Activated naive CD4-positive, alpha-beta T cell treated with Interleukin-2 at 50 U/mL for 16 hours (primary cell): ENCODE data around the gene SLC2A9.
"Not testable (repeated sequence)": the region's sequence is repeated elsewhere in the genome, so short reads cannot be mapped to it uniquely, and the experiment has no call there.

Experiments used
- DNase-seq: peaks from one replicate; pipeline ENCODE4 v3.0.0-alpha.2; 2020

SLC2A9 gene

DNA sequence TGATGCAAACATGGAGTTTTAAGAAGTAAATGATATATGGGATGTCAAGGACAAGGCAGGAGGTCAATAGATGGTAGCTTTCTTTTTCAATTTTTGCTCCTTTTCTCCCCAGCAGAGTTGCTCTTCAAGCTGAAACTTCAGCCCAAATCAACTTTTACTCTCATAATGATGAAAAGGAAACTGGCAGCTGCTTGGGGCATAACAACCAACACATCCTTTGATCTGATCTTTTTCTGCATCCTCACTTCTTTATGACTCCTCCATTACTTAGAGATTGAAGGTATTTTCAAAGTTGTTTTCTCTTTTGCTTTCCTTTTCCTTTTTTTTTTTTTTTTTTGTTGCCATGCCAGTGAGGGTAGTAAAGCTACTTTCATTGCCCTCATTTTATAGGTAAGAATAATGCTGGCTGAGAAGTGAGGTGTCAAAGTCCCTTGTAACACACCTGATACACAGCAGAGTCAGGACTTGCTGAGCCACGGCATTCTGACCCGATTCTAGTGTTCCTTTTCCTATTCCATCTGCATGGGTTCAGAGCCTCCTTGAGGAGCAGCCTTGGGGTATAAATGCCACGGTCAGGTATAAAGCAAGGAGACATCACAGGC lies 26.9 kb downstream of the SLC2A9 start:
- no peak for DNase-seq

DNA sequence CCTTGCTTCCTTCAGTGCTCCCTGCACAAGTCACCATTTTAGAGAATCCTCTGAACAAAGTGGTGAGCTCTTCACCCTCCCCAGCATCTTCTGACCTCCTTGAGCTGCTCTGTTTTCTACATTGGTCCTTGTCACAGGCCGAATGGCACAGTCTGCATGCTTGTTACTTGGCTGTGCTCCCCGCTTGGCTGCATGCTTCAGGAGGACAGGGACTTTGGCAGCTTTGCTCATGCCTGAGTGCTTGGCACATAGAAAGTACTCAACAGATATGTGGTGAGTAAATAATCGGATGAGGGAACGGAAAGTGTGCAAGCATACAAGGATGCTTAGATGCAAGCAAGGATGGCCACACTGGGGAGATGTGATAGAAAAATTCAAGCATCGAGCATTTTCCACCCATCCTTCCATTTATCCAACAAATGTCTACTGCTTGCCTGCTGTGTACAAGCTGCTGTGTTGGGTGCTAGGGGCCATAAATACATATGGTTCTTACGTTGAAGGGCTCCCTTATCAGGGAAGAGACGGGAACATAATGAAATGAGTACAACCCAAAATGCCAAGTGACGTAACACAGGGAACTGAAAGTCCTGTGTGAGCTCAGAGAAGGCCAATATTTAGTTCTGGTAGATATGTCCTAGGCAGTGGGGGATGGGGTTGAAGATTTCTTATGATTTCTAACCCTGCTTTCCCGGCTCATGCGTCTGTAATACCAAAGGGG lies 31.2 kb downstream of the SLC2A9 start:
- no peak for DNase-seq

DNA sequence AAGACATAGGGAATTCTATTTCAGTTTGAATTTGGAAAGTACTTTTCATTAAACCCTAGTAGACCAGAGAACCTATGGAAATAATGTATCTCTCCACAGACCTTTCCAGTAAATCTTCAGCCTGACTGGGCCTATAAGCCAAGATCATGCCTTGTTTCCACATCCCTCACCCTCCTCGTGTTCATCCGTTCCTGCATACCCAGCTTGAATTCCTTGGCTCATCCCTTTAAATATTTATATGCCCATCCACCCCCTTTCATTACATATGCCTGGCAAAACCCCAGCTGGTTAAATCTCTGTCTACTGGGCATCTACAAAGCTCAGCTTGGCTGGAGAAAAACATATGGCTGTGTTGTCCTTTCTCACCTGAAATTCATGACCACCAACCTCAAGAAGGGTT lies 32.4 kb downstream of the SLC2A9 start:
- DNase-seq: no peak

DNA sequence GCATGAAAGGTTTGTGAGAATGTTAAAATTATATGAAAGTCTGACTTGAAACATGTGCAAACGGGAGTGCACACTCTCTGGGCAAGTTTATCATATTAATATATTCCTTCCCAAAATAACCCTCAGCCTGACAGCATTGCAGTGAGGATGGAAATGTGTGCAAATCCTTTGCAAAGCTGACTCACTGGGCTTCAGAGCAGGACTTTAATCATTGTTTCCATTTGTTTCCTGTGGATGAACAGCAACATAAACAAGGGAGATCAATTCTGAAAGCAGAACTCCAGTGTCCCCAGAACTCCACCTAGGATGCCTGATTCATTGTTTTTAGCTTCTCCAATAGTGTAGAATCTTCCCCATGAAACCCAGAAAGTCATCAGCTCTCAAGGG lies 32.9 kb downstream of the SLC2A9 start:
- no peak for DNase-seq

DNA sequence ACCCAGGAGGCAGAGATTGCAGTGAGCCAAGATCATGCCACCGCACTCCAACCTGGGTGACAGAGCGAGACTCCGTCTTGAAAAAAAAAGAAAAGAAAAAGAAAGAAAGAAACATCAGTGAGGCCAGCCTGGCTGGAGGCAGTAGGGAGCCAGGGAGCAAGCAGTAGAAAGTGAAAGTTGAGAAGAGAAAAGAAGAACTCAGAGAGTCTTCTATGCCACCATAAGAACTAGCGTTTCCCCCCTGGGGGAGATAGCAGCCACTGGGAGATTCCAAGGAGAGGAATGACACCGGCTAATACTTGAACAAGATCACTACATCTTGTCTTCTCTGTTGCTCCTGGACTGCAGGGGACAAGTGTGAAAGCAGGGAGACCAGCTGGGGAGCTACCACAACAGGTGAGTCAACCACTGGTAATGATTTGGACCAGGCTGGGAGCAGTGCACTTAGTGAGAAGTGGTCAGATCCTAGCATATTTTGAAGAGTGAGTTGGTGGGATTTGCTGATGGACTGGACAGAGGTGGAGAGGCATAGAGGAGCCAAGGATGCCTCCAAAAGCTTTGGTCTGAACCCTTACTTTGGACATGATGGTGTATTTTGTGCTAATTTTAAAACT lies 33.4 kb downstream of the SLC2A9 start:
- no peak for DNase-seq

DNA sequence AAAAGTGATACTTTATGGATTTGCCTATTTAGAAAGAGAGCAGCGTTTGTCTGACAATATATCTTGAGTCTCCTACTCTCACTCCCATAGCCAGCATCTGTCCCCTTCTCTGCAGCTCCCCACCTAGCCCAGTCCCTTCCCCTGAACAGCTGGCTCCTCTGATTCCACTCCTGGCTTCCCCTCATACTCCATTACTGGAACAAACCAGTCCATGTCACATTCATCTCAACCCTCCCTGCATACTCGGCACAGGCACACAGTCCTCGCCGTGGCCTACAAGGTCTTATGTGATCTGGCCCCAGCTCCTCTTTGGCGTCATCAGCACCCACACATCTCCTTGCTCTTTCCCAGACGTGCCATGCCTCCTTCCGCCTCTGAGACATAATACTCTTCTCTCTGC lies 36.7 kb downstream of the SLC2A9 start:
- DNase-seq: no peak

DNA sequence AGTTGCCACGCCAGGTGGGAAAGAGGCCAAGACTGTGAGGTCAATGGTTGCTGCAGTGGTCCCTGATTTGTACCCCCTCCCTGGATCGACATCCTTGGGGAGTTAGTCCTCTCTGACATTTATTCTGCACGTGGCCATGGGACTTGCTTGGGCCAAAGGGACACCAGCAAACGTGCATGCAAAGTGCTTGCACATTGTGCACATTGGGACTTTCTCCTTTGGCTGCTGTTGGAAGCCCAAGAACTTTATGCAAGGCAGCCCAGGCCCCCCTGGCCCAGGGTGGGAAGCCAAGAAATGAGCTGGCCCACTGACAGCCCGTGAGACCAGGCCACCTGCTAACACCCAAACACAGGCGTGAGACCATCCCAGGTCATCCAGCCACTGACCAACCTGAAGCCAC lies 38.1 kb downstream of the SLC2A9 start:
- no peak for DNase-seq

DNA sequence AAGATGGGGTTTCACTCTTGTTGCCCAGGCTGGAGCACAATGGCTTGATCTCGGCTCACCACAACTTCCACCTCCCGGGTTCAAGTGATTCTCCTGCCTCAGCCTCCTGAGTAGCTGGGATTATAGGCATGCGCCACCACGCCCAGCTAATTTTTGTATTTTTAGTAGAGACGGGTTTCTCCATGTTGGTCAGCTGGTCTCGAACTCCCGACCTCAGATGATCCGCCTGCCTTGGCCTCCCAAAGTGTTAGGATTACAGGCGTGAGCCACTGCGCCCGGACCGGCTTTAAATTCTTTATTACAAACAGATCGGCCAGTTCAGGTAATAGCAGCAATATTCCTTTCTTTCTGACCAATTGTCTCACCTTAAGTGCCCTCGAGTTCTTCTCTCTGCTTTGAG lies 39.4 kb downstream of the SLC2A9 start:
- not testable (repeated sequence) for DNase-seq

DNA sequence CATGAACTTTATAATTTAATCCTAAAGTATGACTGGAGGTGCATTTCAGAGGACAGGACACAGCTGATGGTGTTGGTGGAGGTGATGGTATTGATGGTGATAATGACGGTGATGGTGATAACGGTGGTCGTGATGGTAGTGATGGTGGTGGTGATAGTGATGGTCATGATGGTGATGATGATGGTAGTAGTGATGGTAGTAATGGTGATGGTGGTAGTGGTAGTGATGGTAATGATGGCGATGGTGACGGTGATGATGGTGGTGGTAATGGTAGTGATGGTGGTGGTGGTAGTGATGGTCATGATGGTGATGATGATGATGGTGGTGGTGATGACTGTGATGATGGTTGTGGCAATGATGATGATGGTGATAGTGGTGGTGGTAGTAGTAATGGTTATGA lies 40.4 kb downstream of the SLC2A9 start:
- DNase-seq: no peak

DNA sequence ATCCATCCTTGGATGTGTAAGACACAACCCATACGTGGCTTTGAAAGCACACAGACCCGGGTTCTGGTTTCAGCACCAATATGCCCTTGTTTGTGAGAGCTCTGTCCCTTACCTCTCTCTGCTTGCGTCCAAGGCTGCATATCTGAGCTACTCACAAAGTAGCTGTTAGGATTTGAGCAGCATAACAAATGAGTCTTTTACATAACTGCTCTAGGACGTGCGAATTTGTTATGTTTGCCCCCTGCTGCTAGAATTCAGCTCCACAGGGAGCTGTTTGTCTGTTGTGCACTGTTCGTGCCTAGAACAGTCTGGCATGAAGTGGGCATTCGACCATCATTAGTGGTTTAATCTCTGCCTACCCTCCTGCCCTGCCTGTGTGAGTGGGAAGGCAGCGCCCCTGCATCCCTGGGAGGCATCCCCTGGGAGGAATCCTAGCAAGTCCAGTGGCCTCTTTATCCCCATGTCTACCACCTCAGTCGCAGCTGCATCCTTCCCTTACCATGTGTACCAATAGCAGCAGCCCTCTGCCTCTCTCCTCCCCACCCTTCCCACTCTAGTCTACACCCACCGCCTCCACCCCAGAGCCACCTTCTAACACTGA lies 42.1 kb downstream of the SLC2A9 start:
- DNase-seq: no peak

DNA sequence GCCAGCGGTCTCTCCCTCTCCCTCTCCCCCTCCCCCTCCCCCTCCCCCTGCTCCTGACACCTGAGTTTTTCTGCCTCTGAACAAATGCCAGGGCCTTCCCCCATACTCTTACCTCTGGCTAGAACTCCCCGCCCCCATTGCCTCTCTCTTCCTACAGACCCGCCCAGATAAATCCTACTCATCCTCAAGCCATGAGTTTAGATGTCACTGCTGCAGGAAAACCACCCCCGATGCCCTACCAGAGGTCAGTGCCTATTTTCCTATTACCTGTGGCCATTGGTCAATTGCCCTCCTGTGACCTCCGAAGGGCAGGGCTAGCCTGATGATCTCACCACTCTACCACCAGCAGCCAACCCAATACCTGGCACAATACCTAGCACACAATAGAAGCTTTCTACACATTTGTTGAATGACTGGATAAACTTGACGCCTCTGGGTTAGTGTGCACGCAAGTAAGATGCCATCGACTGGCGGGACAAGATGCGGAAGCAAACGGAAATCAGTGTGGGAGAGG lies 43.7 kb downstream of the SLC2A9 start:
- DNase-seq: no peak

DNA sequence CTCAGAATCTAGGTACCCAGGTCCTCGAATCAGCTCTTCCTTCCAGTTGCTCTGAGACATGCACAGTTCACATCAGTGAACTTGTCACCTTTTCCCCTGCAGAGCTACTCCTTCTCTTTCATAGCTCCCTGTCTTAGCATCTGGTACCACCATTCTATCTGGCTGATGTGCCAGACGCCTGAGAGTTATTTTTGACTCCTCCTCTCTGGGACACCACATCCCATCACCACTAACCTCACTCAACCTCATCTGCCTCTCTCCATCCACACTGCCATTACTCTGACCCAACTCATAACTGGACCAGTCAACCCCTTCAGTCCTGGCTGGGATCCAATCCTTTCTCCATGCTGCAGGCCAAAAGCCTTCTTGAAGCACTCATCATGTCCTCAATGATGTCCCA lies 44.5 kb downstream of the SLC2A9 start:
- no peak for DNase-seq

DNA sequence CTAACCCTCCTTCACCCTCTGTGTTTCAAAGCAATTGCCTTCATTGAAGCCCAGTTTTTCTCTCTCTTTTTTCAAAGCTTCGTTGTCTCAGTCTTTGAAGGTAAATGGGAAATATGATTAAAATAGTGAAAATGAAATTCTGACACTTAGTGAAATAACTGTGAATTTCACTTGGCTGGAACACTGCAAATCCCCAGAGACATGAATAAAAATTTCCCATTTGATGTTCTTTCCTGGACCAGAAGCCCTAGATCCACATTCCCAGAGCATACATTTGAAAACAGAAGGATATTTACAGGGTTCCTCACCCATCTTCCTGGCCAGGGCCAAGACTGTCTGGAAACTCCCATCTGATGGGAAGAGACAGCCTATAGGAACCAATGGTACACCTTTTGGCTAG lies 45.0 kb downstream of the SLC2A9 start:
- no peak for DNase-seq

DNA sequence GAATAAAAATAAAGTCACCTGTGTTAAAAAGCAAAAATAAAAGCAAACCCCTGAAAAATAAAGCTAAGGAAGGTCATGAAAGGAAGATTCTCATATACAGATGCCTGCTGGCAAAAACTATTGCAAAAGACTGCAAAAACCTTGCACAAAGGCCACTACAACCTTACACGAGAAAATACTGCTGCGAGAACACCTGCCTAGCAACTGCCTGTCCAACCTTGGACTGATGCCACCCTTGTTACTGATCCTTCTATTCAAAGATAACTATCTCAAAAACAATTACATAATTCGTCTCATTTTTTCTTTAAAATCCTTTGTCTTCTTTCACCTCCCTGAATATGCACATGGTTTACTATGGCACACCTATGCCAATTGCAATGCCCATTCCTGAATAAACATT lies 49.6 kb downstream of the SLC2A9 start:
- no peak for DNase-seq

DNA sequence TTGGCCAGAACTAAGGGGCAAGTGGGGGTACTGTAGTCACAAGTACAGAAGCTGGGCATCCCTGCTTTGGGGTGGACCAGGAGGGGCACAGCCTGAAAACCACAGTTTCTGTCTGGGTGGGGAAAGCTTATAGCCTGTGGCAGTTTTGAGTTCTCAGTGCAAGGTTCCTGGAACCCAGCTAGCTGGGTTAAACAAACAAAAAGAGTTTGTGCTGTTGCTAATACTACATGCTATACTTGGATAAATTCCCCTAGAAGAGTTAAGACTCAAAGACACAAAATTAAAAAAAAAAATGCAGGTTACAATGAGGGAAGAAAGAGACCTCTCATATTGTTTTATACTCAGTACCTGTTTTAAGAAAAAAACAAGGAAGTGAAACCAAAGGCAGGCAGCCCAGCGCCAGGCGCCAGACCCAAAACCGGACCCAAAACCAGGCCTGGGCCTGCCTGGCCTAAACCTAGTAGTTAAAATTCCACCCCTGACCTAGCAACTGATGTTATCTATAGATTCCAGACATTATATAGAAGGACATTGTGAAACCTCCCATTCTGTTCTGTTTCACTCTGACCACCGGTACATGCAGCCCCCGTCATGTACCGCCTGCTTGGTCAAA lies 50.8 kb downstream of the SLC2A9 start:
- DNase-seq: no peak

DNA sequence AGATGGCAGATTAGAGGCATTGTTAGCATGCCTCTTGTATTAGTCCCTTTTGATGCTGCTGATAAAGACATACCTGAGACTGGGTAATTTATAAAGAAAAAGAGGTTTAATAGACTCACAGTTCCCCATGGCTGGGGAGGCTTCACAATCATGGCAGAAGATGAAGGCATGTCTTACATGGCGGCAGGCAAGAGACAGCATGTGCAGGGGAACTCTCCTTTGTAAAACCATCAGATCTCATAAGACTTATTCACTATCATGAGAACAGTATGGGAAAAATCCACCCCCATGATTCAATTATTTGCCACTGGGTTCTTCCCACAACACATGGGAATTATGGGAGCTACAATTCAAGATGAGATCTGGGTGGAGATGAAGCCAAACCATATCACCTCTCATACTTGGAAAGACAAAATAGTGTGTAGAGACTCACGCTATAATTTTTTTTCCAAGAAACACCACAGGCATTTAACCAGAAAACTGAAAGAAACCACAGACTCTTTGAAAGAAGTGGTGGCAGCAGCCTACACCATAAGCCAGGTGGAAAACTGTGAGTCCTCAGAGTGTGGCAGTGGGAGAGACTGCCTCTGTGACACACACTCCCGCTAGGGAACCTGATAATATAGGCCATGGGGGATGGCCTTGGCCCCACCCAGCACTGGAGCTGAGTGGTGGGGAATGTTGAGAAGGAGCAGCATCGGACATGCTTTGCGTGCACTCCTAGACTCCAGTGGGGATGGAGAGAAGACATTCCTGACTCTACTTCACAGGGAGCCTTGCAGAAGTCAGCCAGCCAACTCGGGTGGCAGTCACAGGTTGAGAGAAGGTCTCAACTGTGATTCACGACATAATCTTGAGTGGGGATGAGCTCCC lies 51.5 kb downstream of the SLC2A9 start:
- DNase-seq: no peak

DNA sequence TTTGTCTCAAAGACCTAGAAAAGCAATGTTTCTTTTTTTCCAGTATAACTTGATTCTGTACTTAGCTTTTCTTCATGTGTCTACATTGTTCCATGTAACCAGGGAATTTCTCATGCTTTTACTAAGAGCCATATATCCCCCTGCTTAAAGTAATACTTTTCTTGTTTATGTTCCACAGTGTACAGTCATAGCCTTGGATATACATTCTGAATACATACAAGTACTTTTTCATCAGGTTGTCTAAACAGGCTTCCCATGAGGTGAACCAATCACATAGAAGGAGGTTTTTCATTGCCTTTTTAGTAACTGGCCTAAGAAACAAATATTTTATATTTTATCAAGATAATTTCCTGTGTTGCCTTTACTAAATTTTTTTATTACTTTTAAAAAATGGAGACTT lies 52.8 kb downstream of the SLC2A9 start:
- no peak for DNase-seq

DNA sequence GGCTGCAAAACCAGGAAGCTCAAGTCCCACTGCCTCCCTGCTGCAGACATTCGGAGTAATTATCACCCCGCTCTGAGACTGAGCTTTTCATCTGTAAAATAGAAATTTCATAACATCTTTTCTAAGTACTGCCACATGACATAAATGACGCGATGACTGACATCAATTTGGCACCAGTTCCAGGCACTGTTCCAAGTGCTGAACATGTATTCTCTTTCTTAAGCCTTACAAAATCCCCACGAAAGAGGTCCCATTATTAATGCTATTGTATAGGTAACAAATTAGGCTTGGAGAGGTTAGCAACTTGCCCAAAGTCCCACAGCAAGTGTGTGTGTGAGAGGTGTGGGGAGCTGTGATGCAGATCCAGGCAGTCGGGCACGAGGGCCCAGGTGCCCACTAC lies 56.4 kb downstream of the SLC2A9 start:
- no peak for DNase-seq

DNA sequence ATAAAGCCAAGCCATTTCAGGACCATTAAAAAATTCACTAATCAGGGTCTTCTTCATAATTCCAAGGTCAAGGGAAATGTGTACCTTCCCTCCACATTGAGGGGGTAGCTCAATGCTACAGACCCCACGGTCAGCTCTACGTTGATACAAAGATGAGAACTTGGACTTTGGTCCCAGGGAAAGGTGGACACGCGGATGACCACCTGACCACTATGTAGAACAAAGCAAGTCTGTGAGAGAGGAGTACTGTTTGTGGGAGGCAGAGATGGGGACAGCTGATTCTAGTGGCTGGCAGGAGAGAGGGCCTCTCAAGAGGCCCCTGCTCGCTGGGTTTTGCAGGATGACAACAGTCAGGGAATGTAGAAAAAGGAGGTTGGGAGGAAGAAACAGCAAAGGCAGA lies 58.0 kb downstream of the SLC2A9 start:
- no peak for DNase-seq

DNA sequence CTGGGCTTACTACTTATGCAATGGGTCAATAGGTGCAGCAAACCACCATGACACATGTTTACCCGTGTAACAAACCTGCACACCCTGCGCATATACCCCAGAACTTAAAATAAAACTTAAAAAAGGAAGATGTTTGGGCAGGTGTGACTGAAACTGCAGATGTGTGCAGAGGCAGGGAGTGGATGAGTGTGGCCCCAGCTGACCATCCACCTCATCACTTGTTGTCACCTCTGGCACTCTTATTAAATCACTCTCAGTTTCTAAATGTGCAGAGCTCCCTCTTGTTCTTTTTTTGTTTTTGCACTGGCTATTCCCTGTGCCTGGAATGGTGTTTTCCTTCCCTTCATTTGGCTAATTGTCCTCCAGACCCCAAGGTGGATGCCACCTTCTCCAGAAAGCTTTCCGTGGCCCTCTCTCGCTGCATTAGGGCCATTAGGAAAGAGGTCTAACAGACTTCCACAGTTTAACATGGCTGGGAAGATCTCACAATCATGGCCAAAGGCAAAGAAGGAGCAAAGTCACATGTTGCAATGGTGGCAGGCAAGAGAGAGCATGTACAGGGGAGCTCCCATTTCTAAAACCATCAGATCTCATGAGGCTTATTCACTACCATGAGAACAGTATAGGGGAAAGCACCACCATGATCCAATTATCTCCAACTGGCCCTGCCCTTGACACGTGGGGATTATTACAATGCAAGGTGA lies 58.5 kb downstream of the SLC2A9 start:
- no peak for DNase-seq

DNA sequence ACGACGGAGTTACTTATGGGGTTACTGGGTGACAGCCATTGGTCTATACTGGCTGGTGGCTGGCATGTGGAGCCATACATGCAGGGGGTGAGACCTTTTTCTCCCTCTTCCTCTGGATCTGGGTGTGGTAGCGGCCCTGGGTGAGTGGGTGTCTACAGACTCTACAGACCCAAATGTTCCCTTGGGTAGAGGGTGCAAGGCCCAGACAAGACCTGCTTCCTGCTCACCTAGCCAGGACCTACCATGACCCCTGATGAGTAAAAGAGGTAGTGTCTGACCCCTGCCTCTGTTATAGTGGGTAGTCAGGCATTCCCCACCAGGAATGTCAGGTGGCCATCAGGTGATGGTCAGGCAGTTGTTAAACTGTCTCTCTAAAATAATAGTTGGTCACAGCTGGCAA lies 66.8 kb downstream of the SLC2A9 start:
- DNase-seq: no peak

DNA sequence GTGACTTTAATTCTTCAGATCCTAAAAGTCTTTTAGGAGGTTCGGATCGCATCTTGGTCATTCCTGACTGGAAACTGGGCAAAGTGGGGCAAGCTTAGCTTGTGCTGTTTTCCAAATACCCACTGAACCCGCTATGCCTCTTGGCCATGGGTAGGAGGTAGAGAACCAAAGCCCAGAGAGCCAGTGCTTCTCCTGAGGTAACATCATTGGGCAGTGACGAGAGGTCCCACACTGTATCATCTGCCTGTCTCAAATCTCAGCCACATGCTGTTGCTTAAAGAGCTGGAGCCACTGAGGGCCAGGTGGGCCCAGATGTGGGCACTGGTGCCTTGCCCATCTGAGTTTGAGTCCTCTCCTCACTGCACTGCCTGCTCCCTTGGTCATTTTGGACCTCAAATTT lies 68.2 kb downstream of the SLC2A9 start:
- no peak for DNase-seq
